ENCODE results near the gene TACR1.
"Not testable (repeated sequence)": the region's sequence is repeated elsewhere in the genome, so short reads cannot be mapped to it uniquely, and the experiment has no call there.

Gene TACR1

GRCh38 chr2:75194184-75194868, 5.0 kb downstream of the TACR1 start:
- DNase-seq (ENCODE audit: low spot score): no peak

GRCh38 chr2:75192496-75192895, 6.8 kb downstream of the TACR1 start:
- DNase-seq (ENCODE audit: low spot score): no peak

DNA sequence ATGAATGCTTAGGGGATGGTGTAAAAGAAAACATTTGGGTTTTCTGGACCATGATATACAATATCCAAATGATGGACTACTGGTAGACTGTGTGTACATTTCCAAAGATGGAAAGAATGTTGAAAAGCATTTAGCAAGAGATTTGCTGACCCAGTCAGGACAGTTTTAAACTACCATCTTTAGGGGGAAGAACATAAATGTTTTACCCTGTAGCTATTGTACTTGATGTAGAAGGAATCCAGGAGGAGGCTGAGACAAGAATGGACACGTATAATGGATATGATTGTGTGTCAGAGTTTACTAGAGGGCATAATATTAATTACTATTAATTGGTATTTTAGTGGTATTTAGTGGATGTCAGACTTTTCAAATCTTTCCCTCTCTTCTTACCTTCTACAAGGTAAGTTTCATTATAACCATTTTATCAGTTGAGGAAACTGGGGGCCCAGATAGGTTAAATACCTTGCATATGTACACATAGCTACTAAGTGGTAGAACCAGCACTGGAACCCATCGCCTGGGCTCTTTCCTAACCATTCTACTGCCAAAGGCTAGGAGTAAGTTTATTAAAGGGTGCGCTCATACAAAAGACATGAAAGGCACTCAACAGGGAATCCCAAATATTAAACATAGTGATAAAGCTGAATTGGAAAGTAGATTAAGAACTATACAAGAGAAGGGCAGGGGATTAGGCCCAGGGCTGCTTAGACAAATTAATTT, 8.9 kb downstream of the TACR1 start:
- no peak for DNase-seq (ENCODE audit: low spot score)

DNA sequence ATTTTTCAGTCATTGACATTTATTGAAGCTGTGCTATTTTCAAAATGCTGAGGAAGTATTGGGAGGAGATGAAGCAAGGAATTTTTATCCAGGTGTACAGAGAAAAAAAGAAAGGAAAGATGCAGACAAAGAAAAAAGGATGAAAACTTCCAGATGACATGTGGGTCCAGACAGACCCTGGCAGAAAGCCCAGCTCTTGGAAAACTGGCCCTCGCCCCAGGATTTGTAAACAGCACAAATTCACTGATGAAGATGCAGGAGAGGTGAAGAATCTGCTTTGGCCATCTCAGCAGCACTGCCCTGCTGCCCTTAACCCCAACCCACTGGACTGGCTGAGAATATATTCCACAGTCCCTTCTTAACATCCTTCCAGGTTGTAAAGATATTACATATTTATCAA, 12.5 kb downstream of the TACR1 start:
- no peak for DNase-seq (ENCODE audit: low spot score)

DNA sequence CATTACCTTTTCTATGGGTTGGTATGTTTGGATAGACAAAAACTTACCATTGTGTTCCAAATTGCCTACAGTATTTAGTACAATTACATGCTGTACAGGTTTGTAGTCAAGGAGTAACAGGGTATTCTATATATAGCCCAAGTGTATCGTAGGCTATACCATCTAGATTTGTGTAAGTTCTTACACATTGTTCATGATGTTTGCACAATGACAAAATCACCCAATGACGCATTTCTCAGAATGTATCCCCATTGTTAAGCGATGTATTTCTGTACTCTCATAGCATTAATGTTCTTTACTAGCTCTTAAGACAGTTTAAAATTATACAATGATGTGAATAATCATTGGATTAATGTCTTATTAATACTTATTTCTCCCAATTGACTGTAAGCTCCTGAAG, 16.7 kb downstream of the TACR1 start:
- DNase-seq (ENCODE audit: low spot score): no peak

- no peak for DNase-seq (ENCODE audit: low spot score)
Measured at GRCh38 chr2:75180476-75180875, 18.8 kb downstream of the TACR1 start.

DNA sequence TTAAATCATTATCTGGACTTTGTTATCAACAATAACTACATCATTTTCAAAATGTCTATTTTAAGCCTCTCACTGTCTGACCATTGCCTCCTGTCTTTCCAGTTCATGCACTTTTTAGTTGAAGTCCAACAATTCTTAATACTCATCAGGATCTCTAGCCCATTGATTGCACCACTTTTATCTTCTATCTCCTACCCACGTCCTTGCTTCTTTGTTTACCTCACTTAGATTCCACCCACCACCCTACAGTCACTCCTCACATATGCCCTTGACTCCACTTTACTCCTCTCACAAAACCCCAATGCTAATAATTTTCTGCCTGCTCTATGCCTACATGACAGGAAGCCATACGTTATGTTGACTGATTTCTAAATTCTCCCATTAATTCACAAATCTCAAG, 21.9 kb downstream of the TACR1 start:
- no peak for DNase-seq (ENCODE audit: low spot score)

GRCh38 chr2:75175456-75175855, 23.9 kb downstream of the TACR1 start:
- no peak for DNase-seq (ENCODE audit: low spot score)

GRCh38 chr2:75174981-75175380, 24.3 kb downstream of the TACR1 start:
- no peak for DNase-seq (ENCODE audit: low spot score)

GRCh38 chr2:75174519-75174918, 24.8 kb downstream of the TACR1 start:
- no peak for DNase-seq (ENCODE audit: low spot score)

GRCh38 chr2:75173740-75174139, 25.6 kb downstream of the TACR1 start:
- DNase-seq (ENCODE audit: low spot score): no peak

GRCh38 chr2:75171423-75171822, 27.9 kb downstream of the TACR1 start:
- DNase-seq (ENCODE audit: low spot score): not testable (repeated sequence)

DNA sequence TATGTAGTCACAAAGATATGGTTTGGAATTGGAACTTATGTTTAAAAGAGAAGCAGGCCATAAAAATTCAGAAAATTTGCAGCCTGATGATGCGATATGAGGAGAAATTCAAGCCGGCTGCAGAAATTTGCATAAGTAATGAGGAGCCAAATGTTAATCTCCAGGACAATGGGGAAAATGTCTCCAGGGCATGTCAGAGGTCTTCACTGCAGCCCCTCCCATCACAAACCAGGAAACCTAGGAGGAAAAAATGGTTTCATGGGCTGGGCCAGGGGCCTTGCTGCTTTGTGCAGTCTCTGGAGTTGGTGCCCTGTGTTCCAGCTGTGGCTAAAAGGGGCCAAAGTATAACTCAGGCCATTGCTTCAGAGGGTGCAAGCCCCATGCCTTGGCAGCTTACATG, 28.4 kb downstream of the TACR1 start:
- DNase-seq (ENCODE audit: low spot score): no peak

DNA sequence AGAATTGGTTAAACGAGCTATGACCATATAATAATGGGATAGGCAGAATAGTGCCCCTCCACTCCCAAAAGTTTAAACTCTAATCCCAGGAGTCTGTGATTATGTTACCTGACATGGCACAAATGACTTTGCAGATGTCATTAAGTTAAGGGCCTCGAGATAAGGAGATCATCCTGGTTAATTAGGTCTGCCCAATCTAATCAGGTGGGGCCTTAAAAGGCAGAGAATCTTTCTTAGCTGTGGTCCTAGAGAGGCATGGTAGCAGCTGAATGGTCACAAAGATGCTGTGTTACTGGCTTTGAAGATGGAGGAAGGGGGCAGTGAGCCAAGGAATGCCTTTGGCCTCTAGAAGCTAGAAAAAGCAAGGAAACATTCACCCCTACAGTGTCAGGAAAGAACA, 31.1 kb downstream of the TACR1 start:
- no peak for DNase-seq (ENCODE audit: low spot score)

DNA sequence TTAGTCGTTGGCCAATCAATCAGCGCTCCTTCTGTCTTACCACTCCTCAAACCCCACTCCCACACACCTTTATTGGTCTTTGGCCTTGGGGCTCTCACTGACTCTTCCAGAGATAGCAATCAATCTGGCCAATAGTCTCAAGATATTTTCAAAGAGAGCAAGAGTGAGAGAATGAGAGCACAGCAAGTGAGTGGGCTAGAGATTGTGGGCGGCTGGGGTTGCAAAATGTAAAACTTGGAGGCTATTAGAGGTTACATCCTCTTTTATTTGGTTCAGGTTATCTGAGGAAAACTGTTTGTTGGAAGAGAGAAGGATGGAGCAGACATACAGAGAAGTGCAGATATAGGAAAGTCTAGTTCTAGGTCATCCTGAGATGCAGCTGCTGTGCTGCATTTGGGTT, 32.8 kb downstream of the TACR1 start:
- no peak for DNase-seq (ENCODE audit: low spot score)

DNA sequence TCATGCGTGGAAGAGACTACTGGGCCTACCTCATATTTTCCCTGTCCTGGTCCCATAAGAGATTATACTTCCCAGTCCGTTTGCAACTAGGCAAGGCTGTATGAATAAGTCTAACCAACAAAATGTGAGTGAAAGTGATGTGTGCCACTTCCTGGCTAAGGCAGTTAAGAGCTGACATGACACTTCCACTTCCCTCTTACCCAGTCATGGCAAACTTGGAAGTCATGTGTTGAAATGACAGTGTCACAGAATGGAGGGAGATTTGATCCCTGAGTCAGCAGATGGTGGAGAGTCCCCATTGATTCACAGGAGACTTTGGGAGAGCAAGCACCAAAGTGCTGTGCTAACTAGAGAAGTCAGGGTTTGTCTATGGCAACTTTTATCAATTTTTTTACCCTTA, 36.4 kb downstream of the TACR1 start:
- DNase-seq (ENCODE audit: low spot score): no peak

DNA sequence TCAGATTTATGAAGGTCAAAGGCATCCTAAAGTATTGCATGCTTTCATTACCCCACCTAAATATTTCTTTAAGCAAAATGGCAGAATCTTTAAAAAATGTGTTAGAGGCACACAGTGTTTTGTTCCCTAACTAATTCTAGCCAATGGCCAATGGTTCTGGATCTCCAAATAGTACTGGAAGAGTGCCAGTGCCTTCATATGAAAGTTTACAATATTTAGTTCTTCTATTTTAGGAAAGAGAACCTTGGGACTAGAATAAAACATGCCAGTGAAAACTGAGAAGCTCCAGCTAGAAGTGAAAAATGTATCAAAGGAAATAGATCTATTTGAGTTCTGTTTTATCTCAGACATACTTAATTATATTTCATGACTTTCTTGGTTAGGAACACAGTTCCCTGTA, 37.1 kb downstream of the TACR1 start:
- DNase-seq (ENCODE audit: low spot score): no peak

DNA sequence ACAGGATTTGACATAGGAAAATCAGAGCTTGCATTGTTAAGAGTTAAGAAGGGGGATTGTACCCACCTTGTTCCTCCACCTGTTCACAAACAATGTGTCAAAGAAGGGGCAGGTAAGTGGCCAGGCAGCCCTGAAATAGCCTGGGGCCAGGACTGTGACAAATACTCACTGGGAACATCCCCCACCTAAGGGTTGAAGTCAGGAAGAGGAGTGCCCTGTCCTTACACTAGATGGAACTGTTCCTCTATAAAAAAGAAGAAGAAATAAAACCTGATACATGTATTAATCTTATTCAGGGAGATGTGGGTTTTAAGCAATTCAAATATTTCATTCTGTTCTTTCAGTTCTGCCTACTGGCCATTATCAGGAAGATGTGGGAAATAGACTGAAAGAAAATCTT, 41.9 kb downstream of the TACR1 start:
- no peak for DNase-seq (ENCODE audit: low spot score)

GRCh38 chr2:75155115-75155514, 44.2 kb downstream of the TACR1 start:
- no peak for DNase-seq (ENCODE audit: low spot score)

DNA sequence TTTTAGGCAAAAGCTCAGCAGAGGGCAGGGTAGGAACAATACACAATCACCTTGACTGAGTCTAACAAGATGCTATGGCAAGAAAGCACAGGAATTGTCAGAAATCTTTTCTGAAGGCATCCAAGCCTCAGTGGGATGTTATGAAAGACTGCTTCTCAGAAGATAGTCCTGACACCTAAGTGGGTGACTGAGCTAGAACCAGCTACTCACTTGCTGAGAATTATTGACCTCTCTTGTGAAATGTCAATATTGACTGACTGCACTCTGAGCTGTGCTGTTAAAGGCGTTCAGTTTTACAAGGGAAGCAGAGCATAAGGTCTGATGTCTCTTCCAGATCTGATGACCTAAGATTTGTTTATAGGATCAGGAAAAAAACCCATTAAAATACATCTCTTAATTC, 46.1 kb downstream of the TACR1 start:
- DNase-seq (ENCODE audit: low spot score): no peak

DNA sequence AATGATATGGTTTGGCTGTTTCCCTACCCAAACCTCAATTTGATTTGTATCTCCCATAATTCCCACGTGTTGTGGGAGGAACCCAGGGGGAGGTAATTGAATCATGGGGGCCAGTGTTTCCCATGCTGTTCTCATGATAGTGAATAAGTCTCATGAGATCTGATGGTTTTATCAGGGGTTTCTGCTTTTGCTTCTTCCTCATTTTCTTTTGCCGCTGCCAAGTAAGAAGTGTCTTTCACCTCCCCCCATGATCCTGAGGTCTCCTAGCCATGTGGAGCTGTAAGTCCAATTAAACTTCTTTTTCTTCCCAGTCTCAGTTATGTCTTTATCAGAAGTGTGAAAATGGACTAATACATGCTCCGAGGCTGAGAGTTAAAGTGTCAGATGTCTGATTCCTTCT, 47.1 kb downstream of the TACR1 start:
- DNase-seq (ENCODE audit: low spot score): not testable (repeated sequence)

DNA sequence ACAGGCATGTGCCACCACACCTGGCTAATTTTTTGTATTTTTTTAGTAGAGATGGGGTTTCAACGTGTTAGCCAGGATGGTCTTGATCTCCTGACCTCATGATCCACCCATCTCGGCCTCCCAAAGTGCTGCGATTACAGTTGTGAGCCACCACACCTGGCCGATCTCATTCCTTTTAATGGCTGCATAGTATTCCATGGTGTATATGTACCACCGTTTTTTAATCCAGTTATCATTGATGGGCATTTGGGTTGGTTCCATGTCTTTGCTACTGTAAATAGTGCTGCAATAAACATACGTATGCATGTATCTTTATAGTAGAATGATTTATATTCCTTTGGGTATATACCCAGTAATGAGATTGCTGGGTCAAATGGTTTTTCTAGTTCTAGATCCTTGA, 51.4 kb downstream of the TACR1 start:
- not testable (repeated sequence) for DNase-seq (ENCODE audit: low spot score)

DNA sequence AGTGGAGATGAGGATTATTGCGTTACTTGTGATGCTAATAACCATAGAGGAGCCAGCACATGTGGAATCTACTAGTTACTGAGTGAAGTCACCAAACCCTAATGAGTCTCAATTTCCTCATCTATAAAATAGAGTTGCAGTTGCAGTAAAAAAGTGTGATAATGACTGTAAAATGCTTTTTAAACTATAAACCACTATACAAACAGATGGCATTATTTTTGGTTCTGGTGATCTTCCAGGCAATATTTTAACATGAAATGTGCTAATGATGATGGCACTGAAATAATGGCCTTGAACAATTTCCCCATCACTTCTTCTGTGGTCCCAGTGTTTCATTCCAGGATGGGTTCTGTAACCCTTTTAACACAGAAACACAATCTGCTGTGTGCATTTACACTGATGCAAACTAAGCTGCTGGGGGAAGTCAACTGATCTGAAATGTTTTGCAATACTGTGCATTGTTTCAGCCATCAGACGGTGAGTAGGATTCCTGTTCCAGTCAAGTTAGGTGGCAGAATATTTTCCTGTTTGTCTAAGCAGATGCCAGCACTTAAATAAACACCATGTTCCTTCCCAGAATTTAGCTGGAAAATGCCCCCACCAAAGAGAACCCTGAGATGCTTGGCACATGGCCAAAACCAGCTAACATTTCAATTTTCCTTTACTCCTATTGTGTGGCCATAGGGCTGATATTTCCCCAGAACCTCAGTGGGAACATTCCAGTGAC, 52.6 kb downstream of the TACR1 start:
- no peak for DNase-seq (ENCODE audit: low spot score)

Data from LoVo (cell line).